NCI-H2171 treated with DMSO at 0.1 percent for 48 hours (cell line): ENCODE measurements around the gene MAPK14.
A peak's percentile ranks its signal among the peaks of the same experiment; 100 is the strongest.
"Not testable (repeated sequence)": the region's sequence is repeated elsewhere in the genome, so short reads cannot be mapped to it uniquely, and the experiment has no call there.

Source experiments
- DNase-seq: peaks from one replicate; lab custom pipeline; 2025; lab: John Stamatoyannopoulos, UW

The MAPK14 gene

DNA sequence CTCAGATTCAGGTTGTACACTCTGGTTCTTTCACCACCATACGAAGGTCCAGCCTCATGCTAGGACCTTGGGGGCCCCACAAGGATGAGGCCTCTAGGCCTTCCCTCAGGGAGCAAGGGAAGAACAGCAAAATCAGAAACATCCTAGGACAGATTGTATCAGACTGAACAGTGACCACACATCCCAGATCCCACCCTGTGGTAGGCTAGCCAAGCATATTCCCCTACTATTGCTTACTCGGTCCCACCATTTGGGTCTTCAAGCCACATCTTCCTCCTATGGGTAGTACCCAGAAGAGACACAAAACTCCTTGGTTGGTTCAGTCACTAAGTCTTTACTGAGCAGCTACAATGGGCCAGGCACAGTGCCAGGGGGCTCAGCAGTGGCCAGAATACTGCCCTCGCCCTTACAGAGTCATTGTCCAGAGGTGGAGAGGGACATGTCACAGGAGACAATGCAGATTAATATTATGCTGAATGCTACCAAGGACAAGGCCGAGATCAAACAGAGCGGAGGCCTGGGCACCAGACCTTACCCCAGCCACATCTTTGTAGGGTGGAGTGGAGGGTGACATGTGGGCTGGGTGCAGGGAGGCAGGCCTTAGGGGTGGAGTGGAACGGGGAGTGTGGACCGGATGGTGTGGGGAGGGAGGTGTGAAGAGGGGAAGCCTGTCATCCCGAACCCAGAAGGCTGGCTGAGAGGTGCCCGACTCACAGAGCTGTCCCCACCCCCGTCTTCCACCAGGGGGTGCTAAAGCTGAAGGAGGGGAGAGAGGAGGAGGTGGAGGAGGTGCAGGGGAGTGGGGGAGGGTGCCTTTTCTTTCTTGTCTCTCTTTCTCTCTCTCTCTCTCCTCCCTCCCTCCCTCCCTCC, 95.9 kb downstream of the MAPK14 start:
- peak; percentile 54 for DNase-seq

DNA sequence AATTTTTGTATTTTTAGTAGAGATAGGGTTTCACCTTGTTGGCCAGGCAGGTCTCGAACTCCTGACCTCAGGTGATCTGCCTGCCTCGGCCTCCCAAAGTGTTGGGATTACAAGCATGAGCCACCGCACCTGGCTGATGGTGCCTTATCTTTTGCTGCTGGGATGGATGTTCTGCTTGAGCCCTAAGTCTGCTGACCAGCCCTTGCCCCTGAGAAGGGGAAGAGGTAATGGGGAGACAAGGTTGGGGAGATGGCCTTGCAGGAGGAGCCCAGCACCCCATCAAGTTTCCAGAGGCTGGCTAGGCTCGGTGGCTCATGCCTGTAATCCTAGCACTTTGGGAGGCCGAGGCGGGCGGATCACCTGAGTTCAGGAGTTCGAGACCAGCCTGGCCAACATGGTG, 96.7 kb downstream of the MAPK14 start:
- not testable (repeated sequence) for DNase-seq

DNA sequence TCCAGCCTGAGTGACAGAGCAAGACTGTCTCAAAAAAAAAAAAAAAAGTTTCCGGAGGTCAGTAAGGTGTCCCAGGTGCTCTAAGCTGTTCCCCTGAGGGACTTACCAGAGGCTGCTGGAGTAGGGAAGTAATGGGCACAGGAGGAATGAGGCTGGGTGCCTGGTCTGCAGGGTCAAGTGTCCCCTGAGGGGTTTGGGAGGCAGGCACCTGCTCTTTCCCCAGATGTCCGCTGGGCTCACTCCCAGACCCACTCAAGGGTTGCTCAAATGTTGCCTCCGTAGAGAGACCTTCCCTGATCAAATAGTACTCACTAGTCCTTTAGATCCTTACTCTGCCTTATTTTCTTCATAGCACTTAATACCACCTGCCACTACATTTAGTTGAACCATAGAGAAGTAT, 97.3 kb downstream of the MAPK14 start:
- no peak for DNase-seq

DNA sequence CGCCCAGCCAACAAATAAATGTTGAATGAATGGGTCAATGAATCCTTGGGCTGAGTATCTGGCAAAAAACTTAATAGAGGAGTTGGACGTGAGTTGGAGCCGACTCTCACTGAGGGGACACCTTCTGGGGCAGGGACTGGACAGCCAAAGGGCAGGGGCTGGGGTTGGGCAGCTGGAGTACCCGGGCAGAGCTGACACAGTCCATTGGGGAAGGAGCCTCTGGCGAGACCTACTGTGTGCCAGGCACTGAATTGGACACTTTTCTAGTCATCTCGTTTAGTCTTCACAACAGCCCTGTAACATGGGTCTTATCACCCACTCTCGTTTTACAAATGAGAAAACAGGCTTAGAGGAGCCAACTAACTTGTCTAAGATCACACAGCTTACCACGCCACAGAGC, 98.0 kb downstream of the MAPK14 start:
- no peak for DNase-seq

DNA sequence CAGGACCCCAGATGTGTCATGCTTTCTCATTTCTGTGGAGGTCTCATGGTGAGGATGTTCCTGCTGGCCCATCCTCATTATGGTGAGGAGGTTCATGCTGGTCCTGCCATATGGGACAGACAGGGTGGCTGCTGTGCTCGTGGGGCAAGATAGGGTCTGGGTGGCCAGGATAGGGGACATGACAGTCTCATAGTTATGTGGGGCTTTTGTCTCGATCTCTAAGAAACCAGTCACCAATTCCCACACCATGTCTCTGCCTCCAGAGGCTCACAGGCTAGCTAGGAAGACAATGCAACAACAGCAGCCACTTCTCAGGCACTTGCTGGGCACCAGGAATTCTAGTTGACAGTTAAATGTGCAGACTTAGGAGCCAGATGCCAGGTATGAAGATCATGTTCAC, 98.5 kb downstream of the MAPK14 start:
- DNase-seq: no peak

DNA sequence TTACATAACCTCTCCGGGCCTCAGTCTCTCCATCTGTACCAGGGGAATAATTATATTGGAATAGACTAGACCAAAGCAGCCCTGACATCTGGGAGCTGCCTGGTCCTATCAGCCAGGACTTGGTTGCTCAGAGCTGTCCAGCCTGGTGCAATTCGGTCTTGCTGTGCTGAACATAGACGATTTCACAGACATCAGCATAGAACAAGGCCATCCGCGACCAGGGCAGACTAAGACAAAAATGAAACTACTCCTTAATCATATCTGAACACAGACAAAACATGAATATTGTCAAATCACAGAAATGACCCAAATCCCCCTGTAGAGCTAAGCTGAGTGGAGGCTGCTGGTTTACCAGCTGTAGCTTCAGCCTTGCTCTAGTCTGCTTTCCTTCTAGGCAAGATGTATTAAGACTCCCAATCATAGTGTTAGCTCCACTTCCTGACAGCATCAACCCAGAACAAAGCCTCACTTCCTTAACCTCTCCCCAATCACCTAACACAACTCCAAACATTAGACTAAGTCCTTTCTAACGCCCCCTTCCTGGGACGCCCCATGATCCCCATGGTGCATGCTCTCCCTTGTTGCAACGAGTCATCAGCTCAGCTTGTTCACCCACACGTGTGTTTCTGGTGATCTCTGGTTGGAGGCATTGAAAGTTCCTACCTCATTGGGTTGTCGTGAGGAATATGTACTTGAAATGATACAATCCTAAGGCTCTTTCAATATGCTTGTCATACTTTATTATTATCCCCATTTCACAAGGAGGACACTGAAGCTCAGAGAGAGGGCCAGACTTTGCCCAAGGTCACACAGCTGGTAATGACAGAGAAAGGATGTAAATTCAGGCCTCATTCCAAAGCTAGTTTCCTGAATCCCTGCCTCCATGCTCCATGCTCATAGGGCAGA, 99.2 kb downstream of the MAPK14 start:
- no peak for DNase-seq

DNA sequence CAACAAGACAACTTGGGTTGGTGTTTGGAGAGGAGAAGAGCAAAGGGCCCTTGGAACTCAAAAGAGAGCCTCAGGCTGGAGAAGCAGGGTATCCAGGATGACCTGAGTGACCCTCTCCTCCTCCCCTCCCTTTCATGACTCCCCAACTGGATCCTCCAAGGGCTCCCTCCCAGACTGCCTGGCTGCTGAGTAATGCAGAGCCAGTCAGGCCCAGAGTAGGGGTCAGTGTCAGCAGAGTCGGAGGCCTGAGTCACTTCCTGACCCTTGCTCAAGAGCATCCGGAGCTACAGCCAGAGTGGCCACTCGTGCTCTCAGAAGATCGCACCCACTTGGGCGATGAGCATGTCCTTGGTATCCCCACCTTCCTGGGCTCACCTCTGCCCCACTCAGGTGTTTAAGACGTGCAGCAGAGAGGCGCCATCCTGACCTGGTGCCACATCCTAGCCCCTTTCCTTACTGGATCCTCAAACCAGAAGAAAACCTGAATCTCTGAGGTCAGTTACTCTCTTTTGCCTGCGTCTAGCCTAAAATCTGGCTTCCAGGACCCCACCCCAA, 99.9 kb downstream of the MAPK14 start:
- DNase-seq: no peak

DNA sequence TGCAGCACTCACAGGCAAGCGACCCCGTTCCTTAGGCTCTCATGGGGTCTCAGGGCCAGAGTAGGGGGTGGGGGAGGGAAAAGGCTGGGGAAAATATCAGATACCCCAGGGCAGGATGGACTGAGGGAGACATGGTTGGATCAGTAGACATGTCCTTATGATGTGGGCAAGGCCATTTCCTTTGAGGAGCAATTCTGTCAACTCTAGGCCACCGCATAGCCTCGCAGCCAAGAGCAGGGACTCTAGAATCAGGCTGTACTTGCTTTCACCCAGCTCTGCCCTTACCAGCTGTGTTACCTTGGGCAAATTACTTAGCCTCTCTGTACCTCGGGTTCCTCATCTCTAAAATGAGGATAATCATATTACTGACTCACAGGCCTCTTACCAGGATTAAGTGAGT, 100.5 kb downstream of the MAPK14 start:
- no peak for DNase-seq

DNA sequence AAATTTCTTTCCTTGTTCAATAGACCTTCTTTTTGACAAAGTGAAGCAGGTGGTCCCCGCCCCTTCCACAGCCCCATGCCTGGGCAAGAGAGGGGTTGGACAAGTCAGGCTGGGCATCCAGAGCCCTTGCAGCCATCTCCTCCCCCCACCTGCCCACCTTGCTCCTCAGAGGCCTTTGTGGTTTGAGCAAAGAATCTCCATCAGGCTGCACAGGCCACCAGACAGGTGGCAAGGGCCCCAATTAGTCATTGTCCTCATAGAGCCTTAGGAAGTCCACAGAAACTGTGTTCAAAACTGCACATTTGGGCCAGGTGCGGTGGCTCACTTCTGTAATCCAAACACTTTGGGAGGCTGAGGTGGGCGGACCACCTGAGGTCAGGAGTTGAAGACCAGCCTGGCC, 101.2 kb downstream of the MAPK14 start:
- no peak for DNase-seq

DNA sequence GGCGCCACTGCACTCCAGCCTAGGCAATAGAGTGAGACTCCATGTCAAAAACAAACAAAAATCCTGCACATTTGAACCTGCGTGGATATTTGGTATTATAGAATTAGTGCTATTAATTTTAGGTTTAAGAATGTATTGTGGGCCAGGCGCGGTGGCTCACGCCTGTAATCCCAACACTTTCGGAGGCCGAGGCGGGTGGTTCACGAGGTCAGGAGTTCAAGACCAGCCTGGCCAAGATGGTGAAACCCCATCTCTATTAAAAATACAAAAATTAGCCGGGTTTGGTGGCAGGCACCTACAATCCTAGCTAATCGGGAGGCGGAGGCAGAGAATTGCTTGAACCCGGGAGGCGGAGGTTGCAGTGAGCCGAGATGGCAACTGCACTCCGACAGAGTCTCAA, 101.7 kb downstream of the MAPK14 start:
- not testable (repeated sequence) for DNase-seq

DNA sequence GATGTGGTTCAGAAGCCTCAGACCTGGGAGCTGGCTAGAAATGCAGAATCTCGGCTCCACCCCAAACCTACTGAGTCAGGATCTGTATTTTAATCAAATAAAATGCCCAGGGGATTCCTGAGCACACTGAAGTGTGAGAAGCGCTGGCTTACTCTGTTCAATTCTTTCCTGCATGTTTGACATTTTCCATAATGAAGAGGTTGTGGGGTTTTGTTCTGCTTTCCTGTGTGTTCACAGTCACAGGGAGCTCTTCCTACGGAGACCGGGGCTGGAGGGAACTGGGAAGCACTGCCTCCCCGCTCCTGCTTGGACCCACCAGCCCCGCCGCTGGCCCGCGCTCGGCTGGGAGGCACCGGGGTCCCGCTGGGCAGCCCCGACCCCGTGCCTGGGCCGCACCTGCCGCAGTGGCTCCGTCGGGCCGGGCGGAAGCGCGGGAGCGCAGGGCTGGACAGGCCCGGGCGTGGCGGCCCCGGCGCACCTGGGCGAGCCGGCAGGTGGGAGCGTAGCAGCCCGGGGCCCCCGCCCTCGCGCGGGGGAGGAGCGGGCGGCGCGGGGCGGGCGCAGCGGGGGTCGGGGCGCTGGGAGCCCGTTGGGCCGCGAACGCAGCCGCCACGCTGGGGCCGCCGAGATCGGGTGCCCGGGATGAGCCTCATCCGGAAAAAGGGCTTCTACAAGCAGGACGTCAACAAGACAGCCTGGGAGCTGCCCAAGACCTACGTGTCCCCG, 102.5 kb downstream of the MAPK14 start, which contains the start of gene MAPK13:
Gene MAPK13 (plus strand): TSS at position 573 of the 726 bp plus-strand sequence. CDS start 70 bp downstream, at position 643.
- DNase-seq: peak; percentile 70

DNA sequence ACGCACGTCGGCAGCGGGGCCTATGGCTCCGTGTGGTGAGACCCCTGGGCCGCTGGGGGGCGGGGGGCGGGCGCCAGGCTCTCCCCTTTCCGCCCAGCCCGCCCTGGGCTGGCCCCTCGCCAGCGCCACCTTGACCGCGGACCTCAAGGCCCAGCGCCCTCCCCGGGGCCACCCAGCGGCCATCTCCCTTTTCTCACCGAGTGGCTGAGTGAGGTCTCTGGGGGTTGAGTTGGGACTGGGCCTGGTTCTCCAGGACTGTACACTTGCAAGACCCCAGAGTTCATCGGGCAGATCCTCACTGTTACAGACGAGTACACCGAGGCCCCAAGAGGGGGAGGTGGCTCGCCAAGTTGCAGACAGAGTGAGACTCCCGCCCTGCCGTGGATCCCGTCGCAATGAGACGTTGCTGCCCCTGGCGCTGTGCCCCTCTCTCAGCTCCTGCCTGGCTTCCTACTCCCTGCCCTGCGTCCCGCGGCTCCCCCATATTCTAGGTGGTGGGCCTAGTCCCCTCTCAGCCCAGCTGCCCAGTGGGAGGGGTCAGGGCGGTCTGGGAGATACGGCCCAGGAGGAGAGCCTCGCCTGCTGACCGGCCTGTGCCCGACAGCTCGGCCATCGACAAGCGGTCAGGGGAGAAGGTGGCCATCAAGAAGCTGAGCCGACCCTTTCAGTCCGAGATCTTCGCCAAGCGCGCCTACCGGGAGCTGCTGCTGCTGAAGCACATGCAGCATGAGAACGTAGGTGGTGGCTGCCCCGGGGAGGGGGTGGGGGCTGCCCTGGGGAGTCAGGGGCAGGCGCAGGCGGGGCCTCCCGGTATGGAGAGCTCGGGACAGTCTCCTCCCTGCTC, 103.3 kb downstream of the MAPK14 start:
- peak; percentile 57 for DNase-seq

DNA sequence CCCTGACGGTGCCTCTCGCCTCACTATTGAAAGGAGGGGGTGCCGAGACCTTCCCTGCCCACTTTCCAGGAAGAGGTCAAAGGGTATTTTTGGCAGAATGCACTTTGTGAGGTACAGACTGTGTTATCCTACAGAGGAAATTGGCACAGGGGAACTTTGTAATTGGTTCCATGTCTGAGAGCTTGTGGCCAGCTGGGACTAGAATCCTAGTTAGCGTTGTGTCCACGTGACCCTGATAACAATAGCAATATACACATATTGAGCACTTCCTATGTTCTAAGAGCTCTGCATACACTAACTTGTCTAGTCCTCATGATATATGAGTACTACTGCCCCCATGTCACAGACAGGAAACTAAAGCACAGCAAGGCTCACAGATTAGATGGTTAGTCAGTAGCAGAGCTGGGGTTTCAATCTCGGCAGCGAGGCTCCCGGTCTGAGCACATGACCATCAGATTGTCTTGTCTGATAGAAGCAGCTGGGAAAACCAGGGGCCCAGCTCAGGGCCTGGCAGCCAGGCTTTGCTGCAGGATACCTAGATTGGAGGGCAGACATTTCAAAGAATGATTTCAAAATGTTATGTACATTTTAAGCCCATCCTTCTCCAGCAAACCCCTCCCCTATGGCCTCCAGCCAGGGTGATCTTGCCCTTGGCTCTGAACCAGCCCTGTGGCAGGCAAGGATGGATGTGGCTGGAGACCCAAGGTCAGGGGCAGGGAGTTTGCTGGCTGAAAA, 104.1 kb downstream of the MAPK14 start:
- DNase-seq: peak; percentile 41

DNA sequence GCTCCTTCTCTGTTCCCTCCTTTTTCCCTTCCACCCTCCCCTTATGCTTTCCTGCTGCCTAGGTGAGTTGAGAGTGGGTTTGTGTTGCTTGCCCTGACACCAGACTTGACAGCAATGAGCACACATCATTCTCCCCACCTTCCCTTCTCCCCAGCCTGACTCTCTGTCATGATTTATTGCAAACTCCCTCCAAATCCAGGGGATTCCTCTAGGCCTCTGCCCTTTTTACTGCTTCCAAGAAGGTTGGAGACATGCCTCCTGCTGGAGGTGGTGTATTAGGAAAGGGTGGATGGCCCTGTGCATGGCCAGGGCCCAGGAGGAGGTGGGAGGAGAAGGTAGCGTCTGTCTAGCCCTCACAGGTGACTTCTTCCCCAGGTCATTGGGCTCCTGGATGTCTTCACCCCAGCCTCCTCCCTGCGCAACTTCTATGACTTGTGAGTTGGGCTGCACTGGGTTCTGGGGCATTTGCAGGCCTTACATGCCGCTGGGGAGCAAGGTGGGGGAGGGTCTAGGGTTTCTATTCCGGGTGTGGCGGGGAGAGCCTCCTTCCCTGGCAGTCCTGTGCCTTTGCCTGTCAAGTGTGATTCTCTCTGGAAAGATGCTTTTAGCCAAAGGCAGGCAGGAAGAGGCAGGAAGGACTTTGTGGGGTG, 104.8 kb downstream of the MAPK14 start:
- peak; percentile 34 for DNase-seq

DNA sequence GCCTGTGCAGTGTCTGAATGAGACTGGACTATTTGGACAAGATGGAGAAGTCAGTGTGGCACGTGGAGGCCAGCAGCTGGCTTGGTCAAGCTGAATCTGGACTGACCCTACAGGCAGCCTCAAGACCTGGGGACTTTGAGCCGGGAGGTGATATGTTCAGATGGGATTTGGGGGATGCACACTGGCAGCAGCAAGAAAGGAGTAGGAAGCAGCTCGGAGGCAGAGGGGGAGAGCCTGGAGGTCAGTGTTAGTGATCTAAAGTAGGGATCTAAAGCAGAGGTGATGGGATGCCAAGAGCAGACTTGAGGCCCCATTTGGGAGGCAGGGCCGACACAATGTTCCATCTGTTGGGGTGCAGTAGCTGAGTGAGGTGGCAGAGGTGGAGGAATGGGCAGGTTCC, 105.5 kb downstream of the MAPK14 start:
- DNase-seq: no peak

DNA sequence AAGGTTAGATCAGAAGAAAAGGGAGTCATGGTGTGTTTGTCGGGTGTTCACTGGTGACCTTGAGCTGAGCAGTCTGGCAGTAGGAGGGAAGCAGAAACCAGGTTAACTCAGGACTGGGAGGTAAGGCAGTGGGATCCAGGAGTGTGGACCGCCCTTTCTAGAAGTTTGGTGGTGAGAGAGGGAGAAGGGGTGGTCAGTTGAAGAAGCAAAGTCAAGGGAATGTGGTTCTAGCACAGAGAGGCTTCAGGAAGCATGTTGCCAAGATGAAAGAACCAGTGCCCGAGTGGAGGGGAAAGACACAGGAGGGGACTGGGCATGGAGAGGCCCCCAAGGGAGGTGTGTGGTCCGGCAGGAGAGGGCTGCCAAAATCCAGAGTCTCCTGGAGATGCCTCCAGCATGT, 106.3 kb downstream of the MAPK14 start:
- DNase-seq: no peak

DNA sequence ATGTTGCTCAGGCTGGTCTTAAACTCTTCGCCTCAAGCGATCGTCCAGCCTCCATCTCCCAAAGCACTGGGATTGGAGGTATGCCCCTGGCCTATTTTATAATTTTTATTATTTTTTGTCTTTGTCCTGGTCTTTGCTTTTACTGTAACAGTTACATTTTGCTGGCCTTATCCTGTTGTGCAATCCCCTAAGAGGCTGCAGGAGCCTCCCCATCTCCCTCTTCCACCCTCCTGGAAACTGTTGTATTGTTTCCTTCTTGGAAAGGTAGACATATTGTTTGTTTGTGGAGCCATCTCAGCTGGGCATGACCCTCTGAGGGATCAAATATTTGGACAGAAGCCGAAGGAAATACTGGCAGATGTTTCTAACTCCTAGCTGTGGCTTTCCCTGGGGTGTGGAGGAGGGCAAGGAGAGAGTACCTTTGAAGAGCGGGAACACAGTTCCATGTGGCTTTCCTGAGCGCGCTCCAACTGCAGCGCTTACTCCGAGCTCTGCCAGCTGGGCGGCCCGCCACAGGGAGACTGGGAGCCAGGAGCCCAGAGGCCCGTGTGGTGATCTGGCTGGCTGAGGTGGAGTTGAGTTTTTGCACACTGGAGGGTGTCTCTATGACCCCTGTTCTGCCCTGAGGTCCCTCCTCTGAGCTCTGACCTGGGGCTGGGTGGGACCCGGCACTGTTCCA, 107.6 kb downstream of the MAPK14 start:
- peak; percentile 59 for DNase-seq

DNA sequence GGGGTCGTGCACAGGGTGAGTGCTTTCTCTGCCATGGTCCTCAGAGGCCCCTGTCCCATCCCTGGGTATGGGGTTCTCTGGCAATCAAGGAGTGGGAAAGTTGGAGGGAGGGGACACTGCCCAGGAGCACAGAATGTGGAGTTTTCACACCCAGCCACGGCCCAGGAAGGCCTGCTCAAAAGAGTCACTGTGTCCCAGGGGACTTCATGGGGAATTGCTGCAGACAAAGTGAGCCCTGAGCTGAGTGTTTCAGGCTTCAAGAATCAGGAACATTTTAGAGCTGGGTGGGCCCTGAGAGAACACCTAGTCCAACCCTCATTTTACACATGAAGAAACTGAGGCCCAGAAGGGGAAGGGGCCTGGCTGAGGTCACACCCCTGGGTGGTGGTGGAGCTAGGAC, 108.4 kb downstream of the MAPK14 start:
- DNase-seq: no peak

DNA sequence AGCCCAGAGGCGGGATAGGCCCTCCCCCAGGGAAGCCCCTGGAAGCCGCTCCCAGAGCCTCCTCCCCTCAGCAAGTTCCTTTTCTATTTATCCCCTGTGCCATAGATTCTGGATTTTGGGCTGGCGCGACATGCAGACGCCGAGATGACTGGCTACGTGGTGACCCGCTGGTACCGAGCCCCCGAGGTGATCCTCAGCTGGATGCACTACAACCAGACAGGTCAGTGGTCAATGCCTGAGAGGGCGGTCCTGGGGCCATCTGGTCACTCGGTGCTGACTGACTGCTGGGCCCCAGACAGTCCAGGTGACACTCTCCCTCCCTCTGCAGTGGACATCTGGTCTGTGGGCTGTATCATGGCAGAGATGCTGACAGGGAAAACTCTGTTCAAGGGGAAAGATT, 108.9 kb downstream of the MAPK14 start:
- DNase-seq: no peak
